Measurements from ENCODE around the gene CDK15.
"Not testable (repeated sequence)": the region's sequence is repeated elsewhere in the genome, so short reads cannot be mapped to it uniquely, and the experiment has no call there.

CDK15 gene

GRCh38 chr2:201790989-201791388 lies 15.3 kb upstream of the CDK15 start:
- DNase-seq, result no peak

- DNase-seq, result no peak
These were observed 12.7 kb upstream of the CDK15 start for GRCh38 chr2:201793631-201794030.

DNA sequence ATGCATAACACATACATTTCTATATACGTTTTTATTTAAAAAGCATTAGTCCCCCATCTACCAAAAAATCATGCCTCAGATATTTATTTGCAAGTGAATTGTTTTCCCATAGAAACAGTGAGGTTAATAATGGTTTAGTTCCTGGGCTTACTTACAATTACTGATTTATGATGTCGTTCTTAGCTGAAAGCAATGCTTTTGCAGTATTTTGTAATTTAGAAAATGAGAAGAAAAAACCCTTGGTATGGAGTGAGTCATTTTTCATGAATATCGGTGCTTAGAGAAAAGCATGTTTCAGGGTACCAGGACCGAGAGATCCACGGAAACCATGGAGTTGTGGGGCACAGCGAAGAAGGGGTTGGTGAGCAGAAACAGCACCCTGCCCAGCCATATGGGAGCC lies 12.0 kb upstream of the CDK15 start:
- DNase-seq, result no peak

DNA sequence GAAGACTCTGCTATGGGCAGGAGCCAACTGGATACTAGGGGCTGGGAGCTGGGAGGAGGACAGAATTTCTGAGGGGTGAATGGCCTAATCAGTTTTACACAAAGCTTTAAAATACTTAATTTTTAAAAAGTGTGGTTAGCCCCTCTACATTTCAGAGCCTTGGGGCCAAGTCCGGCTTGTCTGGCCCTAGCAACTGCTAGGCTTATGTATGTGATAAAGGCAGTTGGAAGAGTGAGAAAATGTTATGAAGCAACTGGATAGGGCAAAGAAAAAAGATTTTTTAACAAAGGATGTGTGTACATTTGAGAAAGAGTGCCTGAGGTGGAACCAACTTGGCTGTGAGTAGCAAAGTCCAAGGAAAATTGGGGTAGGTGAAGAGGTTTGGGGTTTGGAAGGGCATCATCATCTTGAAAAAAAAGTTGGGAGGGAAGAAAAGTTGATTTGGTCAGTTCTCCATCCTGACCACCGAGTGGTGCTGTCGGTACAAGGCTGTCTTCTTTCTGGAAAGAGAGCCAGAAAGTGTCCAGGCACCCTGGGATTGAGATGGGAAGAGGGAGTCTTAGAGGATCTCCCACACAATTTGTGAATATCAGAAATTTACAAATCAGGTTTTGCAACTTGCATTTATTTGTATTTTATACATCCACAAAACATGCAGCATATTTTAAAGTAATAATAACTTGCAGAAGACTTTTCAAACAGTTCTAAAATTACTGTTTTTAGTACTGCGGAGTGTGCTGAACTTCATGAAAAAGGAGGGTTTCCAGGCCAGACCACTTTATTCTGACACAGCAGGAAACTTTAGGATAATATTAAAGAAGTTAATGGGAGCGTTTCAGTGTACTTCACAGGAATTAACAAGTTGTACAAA lies 10.5 kb upstream of the CDK15 start:
- no peak for DNase-seq

DNA sequence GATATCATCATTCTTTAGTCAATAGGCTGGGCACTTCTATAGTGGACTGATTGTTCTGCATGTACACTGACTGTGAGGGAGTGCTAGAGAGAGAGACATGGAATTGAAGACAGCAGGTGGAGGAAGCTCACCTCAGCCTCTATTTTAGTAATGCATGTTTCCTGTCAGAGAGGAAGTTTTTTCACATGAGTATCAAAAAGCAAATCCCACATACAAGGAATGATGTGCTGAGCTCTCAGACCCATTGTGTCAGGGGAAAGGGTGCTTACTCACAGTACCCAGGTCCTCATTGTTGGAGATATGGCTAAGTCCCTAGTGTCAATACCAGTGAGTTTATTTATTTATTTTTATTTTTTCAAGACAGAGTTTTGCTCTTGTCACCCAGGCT lies 9.9 kb upstream of the CDK15 start:
- DNase-seq, result no peak

DNA sequence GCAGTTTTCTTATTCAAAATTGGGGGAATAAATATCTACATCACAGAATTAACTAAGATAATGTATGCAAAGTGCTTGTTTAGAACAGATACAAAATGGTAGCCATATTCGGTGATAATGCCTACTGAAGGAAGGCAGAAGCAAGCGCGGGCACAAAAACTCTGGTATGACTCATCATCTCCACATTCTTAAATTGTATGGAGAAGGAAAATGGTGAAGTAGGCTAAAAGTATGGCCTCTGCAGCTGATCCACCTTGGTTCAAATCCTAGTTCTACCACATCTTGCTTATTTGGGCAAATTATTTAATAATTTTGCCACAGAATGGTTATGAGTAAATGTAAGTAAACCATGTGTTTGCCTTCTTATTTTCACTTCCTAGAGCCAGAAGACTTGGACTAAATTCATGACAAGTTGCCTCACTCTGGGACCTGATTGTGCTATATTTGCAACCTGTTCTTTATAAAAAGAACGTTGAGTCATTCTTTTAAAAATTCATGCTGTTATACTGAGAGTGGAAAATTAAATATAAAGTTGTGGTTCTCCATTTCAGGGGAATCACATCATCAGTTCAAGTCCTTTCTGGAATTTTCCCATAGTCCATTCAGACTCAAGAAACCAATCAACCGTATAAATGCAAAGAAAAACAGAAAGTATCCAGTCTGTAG lies 9.0 kb upstream of the CDK15 start:
- no peak for DNase-seq

- DNase-seq, result no peak
These were observed 8.0 kb upstream of the CDK15 start for GRCh38 chr2:201798252-201798913.

GRCh38 chr2:201798914-201799285 lies 7.4 kb upstream of the CDK15 start:
- DNase-seq, result not testable (repeated sequence)

DNA sequence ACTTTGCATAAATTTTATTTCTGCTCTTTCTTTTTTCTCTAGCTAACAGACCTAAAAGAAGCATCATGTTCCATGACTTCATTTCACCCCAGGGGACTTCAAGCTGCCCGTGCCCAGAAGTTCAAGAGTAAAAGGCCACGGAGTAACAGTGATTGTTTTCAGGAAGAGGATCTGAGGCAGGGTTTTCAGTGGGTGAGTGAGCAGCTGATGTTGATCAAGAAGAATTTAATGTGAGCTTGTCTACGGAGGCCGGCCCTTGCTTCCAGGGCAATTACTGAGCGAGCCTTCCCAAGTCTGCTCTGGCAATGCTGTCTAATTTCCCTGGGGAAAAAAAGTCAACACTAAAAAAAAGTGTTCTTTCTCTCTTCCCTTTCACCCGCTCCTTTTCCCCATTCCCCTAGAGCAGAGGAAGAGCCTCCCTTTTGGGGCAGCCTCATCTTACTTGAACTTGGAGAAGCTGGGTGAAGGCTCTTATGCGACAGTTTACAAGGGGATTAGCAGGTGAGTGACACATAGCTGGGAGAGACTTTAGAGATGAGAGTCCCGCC lies 1.2 kb downstream of the CDK15 start:
- no peak for DNase-seq

DNA sequence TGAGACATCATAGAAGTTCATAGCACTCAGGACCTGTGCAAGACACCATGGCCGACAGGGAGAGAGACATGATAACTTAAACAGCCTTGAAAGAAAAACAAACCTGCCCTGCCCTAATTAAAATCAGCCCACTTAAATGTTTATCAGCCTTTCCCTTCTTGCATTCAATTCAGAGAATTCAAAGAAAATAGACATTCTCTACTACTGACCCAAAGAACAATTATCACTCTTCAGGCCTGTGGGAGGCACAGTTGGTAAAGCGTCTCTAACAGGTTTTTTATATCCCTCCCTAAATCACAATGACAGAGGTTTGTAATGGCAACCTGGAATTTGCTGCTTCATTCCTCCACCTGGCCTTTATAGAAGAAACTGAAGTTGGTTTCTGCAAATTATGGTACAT lies 1.7 kb downstream of the CDK15 start:
- DNase-seq, result no peak

DNA sequence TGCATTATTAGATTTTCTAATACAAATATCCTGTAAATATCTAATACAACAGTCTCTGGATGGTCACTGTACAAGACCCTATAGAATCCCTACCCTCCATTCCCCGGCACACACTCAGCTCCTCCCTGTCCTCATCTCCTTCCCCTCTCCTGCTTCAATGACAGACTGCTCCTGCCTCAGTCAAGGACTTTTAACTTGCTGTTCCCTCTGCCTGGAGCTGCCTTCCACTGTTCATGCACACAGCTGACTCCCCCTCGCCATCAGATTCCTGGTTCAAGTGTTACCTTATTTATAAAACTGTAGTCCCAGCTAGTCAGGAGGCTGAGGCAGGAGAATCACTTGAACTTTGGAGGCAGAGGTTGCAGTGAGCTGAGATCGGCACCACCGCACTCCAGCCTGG lies 3.3 kb downstream of the CDK15 start:
- DNase-seq, result no peak

DNA sequence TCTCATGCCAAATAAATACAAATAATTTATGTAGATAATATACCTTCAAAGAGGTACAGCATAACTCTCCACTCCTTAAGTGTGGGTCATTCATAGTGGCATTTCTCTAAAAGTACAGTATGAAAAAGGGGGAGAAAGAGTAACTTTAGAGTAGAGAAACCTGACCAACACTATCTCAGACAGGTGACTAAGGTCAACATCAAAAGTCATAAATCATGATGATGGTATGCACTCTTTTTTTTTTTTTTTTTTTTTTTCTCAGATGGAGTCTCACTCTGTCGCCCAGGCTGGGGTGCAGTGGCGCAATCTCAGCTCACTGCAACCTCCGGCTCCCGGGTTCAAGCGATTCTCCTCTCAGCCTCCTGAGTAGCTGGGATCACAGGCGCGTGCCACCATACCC lies 4.3 kb downstream of the CDK15 start:
- not testable (repeated sequence) for DNase-seq

- DNase-seq, result no peak
These were observed 7.8 kb downstream of the CDK15 start for GRCh38 chr2:201813996-201814760.

DNA sequence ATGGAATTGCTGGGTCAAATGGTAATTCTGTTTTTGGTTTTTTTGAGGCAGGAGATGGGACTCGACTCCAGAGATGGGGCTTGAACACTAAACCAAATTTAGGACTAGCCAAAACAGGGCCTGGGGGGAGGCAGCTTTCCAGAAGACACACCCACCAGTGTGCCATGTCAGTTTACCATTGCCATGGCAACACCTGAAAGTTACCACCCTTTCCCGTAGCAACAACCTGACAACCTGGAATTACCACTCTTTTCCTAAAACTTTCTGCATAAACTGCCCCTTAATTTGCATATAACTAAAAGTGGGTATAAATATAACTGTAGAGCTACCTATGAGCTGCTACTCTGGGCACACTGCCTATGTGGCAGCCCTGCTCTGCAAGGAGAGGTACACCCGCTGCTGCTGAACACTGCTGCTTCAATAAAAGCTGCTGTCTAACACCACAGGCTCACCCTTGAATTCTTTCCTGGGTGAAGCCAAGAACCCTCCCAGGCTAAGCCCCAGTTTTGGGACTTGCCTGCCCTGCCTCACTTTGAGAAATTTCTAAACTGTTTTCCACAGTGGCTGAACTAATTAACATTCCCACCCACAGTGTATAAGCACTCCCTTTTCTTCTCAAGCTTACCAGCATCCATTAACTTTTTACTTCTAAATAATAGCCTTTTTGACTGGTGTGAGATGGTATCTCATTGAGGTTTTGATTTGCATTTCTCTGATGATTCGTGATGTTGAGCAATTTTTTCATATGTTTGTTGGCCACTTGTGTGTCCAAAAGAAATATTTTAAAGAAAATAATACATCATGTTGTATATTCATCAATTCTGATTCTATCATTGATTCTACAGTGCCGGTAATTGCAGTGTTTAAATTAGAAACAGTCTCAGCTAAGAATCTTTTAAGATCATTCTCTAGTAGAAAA lies 10.6 kb downstream of the CDK15 start:
- no peak for DNase-seq

- no peak for DNase-seq
These were observed 14.2 kb downstream of the CDK15 start for GRCh38 chr2:201820383-201821007.

DNA sequence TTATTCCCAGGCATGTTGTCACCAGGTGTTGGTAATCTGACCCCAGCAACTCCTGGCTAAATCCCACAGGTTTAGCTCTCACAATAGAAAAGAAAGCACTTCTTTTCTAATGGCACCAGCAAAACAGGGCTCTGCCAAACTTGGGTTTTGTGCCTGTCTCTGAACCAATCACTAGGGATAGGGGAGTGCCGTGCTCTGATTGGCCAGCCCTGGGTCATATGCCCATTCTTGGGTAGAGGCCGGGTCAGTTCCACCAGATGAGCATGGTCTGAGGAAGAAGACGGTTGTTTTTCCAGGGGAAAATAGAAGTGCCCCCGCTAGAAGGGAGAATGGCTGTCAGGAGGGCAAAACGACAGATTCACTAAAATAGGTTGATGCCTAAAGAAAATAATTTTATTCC lies 14.7 kb downstream of the CDK15 start:
- DNase-seq, result no peak

DNA sequence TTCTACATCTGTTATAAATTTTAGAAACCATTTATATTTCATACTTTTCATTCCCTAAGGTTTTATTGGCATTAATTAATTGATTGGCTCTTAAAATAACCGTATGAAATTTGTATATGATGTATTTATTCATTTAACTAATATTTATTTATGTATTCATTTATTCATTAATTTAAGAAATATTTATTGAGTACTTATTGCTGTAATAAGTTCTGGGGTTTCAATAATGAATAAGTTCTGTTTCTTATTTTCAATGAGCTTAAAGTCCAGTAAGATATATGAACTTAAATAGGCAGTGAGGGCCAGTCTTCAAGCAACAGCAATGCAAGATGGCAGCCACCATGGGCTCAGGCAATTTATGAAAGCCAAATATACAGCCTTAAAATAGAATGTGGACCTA lies 17.9 kb downstream of the CDK15 start:
- no peak for DNase-seq

GRCh38 chr2:201827621-201828020 lies 21.3 kb downstream of the CDK15 start:
- no peak for DNase-seq

- DNase-seq, result no peak
These were observed 21.9 kb downstream of the CDK15 start for GRCh38 chr2:201828220-201828619.

GRCh38 chr2:201830666-201831065 lies 24.3 kb downstream of the CDK15 start:
- DNase-seq, result no peak

DNA sequence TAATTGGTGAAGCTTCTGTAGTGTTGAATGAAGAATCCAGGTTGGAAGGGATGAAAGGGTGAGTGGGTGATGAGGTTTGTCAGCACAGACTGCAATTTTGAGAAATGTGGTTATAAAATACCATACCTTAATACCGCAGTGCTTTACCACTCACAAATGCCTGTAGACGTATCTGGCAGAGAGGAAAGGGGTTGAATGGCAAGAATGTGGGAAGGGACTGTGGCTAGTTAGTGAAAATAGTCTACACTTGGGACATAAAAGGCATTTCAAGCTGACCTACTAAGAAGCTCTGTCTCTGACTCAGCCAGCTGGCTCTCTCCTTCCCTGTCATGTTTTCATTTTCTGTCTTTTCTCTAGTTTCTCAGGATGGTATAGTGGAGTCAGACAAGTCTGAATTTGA lies 25.1 kb downstream of the CDK15 start:
- no peak for DNase-seq
